PC-9 (cell line): ENCODE results near the gene HSD17B2. TPM values are rescaled to one million over a fixed set of nuclear protein-coding genes. Genes with fewer than 3 reads are reported as not detected.

Experiments used
- BruUV-seq: library from RNA; stranded (reverse); fragments of 400-500 nt; replicated peaks from 2 replicates; lab custom pipeline; 2021; lab: Mats Ljungman, UMichigan
- CTCF ChIA-PET: fragments of 300-600 bp; sonication (Branson Sonifier 250); formaldehyde crosslinking; loops from one replicate; lab custom pipeline; 2022; ENCODE audit warnings: antibody characterized with exemption; lab: Charles Lee
- POLR2A ChIA-PET: fragments of 300-600 bp; sonication (Branson Sonifier 250); formaldehyde crosslinking; loops from one replicate; lab custom pipeline; 2022; ENCODE audit warnings: antibody characterized with exemption; ENCODE audit not compliant: unreplicated experiment; lab: Charles Lee
- DNase-seq, 2 experiments: peaks; one replicate each; pipeline versions ENCODE4 v3.0.0 to v3.0.0-alpha.2; 2015 to 2022; ENCODE audit warnings: mixed read lengths in 1 of 2
- H2AFZ ChIP-seq: fragments of 200-600 bp; sonication (generic); 2 replicates; pipeline ENCODE4 v1.8.1; 2017; ENCODE audit warnings: antibody characterized with exemption
- H3F3A ChIP-seq: fragments of 200-600 bp; sonication (generic); 2 replicates; pipeline ENCODE4 v1.8.1; 2017; ENCODE audit warnings: antibody characterized with exemption, mild to moderate bottlenecking, low read depth; ENCODE audit not compliant: insufficient read depth
- H3K27ac ChIP-seq: fragments of 200-600 bp; sonication (generic); 2 replicates; pipeline ENCODE4 v1.6.1; 2016; ENCODE audit warnings: mixed run types
- H3K27me3 ChIP-seq: fragments of 200-600 bp; sonication (generic); 2 replicates; pipeline ENCODE4 v1.6.1; 2016; ENCODE audit warnings: low read depth, mixed run types; ENCODE audit not compliant: insufficient read depth
- H3K36me3 ChIP-seq: fragments of 200-600 bp; sonication (generic); 2 replicates; pipeline ENCODE4 v1.6.1; 2016; ENCODE audit warnings: low read depth, mixed run types
- H3K4me1 ChIP-seq: fragments of 200-600 bp; sonication (generic); replicated peaks from 2 replicates; pipeline ENCODE4 v1.6.1; 2016; ENCODE audit warnings: mixed run types; ENCODE audit not compliant: insufficient read depth
- H3K4me2 ChIP-seq: fragments of 200-600 bp; sonication (generic); 2 replicates; pipeline ENCODE4 v1.6.1; 2017; ENCODE audit warnings: mixed run types
- H3K4me3 ChIP-seq: fragments of 200-600 bp; sonication (generic); 2 replicates; pipeline ENCODE4 v1.6.1; 2016; ENCODE audit warnings: mixed run types
- H3K79me2 ChIP-seq: fragments of 200-600 bp; sonication (generic); 2 replicates; pipeline ENCODE4 v1.6.1; 2017; ENCODE audit warnings: low read depth, mixed run types
- H3K9me2 ChIP-seq: fragments of 200-600 bp; sonication (generic); 2 replicates; pipeline ENCODE4 v1.8.1; 2017; ENCODE audit warnings: mild to moderate bottlenecking; ENCODE audit not compliant: insufficient read depth
- H3K9me3 ChIP-seq: fragments of 200-600 bp; sonication (generic); 2 replicates; pipeline ENCODE4 v1.8.1; 2016; ENCODE audit warnings: low read depth; ENCODE audit not compliant: insufficient read depth
- H4K20me1 ChIP-seq: fragments of 200-600 bp; sonication (generic); 2 replicates; pipeline ENCODE4 v1.8.1; 2017; ENCODE audit not compliant: insufficient read depth
- EZH2 ChIP-seq: fragments of 200-600 bp; sonication (generic); IDR thresholded peaks from 2 replicates; pipeline ENCODE4 v1.8.0; 2017; ENCODE audit warnings: antibody characterized with exemption, low read depth
- intact Hi-C: fragments of 100-400 bp; cut with micrococcal nuclease; formaldehyde crosslinking; loops from one replicate; pipeline ENCODE4 v1.10.0; 2022; ENCODE audit not compliant: unreplicated experiment
- total RNA-seq: library from RNA; stranded (reverse); gene quantifications from 2 replicates; pipeline ENCODE4 v1.2.3, GENCODE V29; 2021
- TF ChIP-seq, protein P1 (sequence below): fragments of 200-600 bp; sonication (generic); conservative IDR thresholded peaks from 2 replicates; pipeline ENCODE4 v1.6.1; 2017; ENCODE audit warnings: mixed run types, antibody characterized with exemption, mild to moderate bottlenecking, moderate library complexity

Gene HSD17B2
- total RNA-seq, 1 experiment from 2014 or later = not detected

DNA sequence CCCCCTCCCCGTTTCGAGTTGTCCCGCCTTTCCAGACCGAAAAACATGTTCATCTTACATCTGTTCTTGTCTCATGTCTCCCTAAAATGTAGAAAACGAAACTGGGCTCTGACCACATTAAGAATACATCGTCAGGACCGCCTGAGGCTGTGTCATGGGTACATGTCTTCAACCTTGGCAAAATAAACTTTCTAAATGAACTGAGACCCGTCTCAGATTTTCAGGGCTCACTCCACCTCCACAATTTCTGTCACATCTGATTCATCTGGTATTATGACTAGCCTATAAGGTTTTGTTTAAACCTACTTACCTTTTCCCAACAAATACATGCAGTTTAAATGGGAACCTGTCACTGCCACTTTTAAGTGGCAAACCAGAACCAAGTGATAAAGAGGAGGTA lies 24.4 kb upstream of the HSD17B2 start:
- H3K4me3 ChIP-seq = peak overlapping the region; percentile 84
- CTCF ChIA-PET = no interaction called here
- intact Hi-C loops = loop anchor here (5.0 kb wide), 1 partner anchor 162 kb away; the partner anchor contains the start of gene MPHOSPH6
- no peaks in the 10 kb centered on the region for H4K20me1 ChIP-seq
- no peaks in the 10 kb centered on the region for H3K79me2 ChIP-seq
- BruUV-seq = TSS peak; percentile 46
- H3K27ac ChIP-seq = no peak overlapping the region
- H3K27me3 ChIP-seq = 0 out of 2 replicates have a peak, but pooled peaks cover 5% of the 10 kb centered on the region
- peaks cover 6% of the 10 kb centered on the region; the same call in 1 of the 2 replicates for H3K9me3 ChIP-seq
- H3K4me2 ChIP-seq = peak overlapping the region; percentile 92
- H3K4me1 ChIP-seq = no peaks in the 10 kb centered on the region
- peak overlapping the region; percentile 97 for H2AFZ ChIP-seq
- no peaks in the 10 kb centered on the region for H3F3A ChIP-seq
- POLR2A ChIA-PET = interaction anchor here (0.8 kb wide), 1 partner anchor 1017 kb away, joined by 5 read pairs; no protein-coding TSS in a partner anchor
- DNase-seq = no peak
- H3K9me2 ChIP-seq = no peaks in the 10 kb centered on the region
- no peak for TF ChIP-seq EZH2
- TF ChIP-seq, protein P1, sequence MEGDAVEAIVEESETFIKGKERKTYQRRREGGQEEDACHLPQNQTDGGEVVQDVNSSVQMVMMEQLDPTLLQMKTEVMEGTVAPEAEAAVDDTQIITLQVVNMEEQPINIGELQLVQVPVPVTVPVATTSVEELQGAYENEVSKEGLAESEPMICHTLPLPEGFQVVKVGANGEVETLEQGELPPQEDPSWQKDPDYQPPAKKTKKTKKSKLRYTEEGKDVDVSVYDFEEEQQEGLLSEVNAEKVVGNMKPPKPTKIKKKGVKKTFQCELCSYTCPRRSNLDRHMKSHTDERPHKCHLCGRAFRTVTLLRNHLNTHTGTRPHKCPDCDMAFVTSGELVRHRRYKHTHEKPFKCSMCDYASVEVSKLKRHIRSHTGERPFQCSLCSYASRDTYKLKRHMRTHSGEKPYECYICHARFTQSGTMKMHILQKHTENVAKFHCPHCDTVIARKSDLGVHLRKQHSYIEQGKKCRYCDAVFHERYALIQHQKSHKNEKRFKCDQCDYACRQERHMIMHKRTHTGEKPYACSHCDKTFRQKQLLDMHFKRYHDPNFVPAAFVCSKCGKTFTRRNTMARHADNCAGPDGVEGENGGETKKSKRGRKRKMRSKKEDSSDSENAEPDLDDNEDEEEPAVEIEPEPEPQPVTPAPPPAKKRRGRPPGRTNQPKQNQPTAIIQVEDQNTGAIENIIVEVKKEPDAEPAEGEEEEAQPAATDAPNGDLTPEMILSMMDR = no peak
- H3K36me3 ChIP-seq = no peaks in the 10 kb centered on the region

DNA sequence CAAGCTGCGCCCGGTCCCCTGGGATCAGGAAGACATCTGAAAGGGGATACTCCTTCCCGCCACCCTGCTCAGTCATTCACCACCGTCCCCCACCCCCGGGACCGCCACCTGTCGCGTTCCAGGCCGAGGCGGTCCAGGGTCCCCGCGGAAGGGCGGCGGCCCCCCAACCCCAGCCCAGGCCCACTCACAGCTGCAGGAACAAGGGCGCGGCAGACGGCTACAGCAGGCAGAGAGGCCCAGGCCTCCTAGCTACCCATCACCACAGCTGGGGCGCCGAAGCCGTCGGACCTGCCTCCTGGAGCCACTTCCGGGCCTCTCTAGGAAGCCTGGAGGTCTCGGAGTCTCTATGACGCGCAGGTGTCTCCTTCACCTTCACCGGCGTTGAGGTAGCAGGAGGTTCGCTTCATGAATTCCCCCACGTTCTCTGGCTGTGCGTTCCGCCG lies 23.8 kb upstream of the HSD17B2 start, which contains the start of gene SDR42E1:
Gene SDR42E1 (minus strand): TSS at position 272 of the 443 bp plus-strand sequence. CDS start 10,612 bp downstream, outside the sequence.
- H2AFZ ChIP-seq = peak within 1 kb of the TSS; percentile 97

DNA sequence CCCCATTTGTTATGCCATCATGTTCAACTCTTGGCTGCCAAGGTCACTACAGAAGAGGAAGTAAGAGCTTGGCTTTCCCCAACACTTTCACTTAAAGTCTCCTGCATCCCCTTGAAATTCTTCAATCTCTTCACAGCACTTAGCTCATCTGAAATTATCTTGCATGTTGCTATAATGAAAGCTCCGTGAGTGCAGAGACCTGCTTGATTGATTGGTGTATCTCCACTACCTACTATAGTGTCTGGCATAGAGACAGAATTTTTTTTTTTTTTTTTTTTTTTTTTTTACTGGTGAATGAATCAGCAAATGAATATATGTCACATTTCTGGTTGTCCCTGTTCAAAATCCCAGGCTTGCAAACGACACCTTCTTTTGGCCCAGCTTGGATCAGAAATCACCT lies 21.9 kb upstream of the HSD17B2 start:
- DNase-seq = no peak
- Histone ChIP-seq H3K9me2 (no peaks in the 10 kb centered on the region), H3K4me3 (no peak overlapping the region), H3K27ac (no peak overlapping the region), H3K36me3 (no peaks in the 10 kb centered on the region), H3F3A (no peaks in the 10 kb centered on the region), H3K9me3 (peaks cover 6% of the 10 kb centered on the region; the same call in 1 of the 2 replicates), H2AFZ (no peak overlapping the region; the same call in 1 of the 2 replicates), H4K20me1 (no peaks in the 10 kb centered on the region), H3K4me2 (no peak overlapping the region), H3K4me1 (no peaks in the 10 kb centered on the region), H3K79me2 (no peaks in the 10 kb centered on the region), H3K27me3 (peaks cover 25% of the 10 kb centered on the region)
- CTCF ChIA-PET = no interaction called here
- POLR2A ChIA-PET = interaction anchor here (0.7 kb wide), 1 partner anchor 16 kb away, joined by 4 read pairs; no protein-coding TSS in a partner anchor
- TF ChIP-seq, protein P1 = no peak
- TF ChIP-seq EZH2 = no peak
- BruUV-seq = no TSS peak
- intact Hi-C loops = loop anchor here (5.0 kb wide), 1 partner anchor 159 kb away; the partner anchor contains the start of gene MPHOSPH6

More for the DNA sequence above, 23.8 kb upstream of the HSD17B2 start, which contains the start of gene SDR42E1:
- Histone ChIP-seq H3K4me3 (peak within 1 kb of the TSS; percentile 84), H3K27ac (no peak within 1 kb of the TSS), H3K36me3 (no peaks in the 10 kb centered on the region), H3K4me1 (no peaks in the 10 kb centered on the region), H3K79me2 (no peaks in the 10 kb centered on the region), H3K27me3 (peaks cover 7% of the 10 kb centered on the region), H3F3A (no peaks in the 10 kb centered on the region), H4K20me1 (no peaks in the 10 kb centered on the region), H3K9me2 (no peaks in the 10 kb centered on the region), H3K9me3 (peaks cover 6% of the 10 kb centered on the region; the same call in 1 of the 2 replicates), H3K4me2 (peak within 1 kb of the TSS; percentile 92)
- CTCF ChIA-PET = interaction anchor here (0.7 kb wide), 1 partner anchor 1394 kb away, joined by 8 read pairs; no protein-coding TSS in a partner anchor
- intact Hi-C loops = loop anchor here (5.0 kb wide), 1 partner anchor 161 kb away; the partner anchor contains the start of gene MPHOSPH6
- TF ChIP-seq EZH2 = no peak
- TF ChIP-seq, protein P1 = no peak
- DNase-seq = peak; percentile 63 to 81
- BruUV-seq = no TSS peak
- POLR2A ChIA-PET = interaction anchor here (0.8 kb wide), 1 partner anchor 1018 kb away, joined by 5 read pairs; no protein-coding TSS in a partner anchor
